SU-DHL-6 (cell line): ENCODE results near the gene TGFBRAP1.

Source experiments
- CTCF ChIP-seq: fragments of 200-600 bp; sonication (generic); IDR thresholded peaks from one replicate; pipeline ENCODE4 v1.5.1; 2017; ENCODE audit warnings: antibody characterized with exemption, mild to moderate bottlenecking, low read length, moderate library complexity; ENCODE audit not compliant: insufficient read depth, poor library complexity, severe bottlenecking
- EZH2phosphoT487 ChIP-seq: fragments of 200-600 bp; sonication (generic), shearing (Covaris generic); conservative IDR thresholded peaks from 2 replicates; pipeline ENCODE4 v1.6.1; 2018; ENCODE audit warnings: mild to moderate bottlenecking, antibody characterized with exemption, low read length, moderate library complexity, mixed read lengths

- TF ChIP-seq CTCF: no peak
- no peak for TF ChIP-seq EZH2phosphoT487
Measured at GRCh38 chr2:105329197-105329554, 359 bp downstream of the TGFBRAP1 start.
